SKM-1 treated with dmso at 0.1 percent for 144 hours (cell line): ENCODE results near the gene TRIM65.

ENCODE experiments used
- DNase-seq: peaks from one replicate; lab custom pipeline; 2025; ENCODE audit not compliant: unreplicated experiment; lab: John Stamatoyannopoulos, UW

The TRIM65 gene

GRCh38 chr17:75839942-75840798 lies 56.6 kb downstream of the TRIM65 start:
- DNase-seq: no peak
